ENCODE data around the gene FBXL16. TPM values are rescaled to one million over a fixed set of nuclear protein-coding genes. Genes with fewer than 3 reads are reported as not detected.

The FBXL16 gene
- total and polyA plus RNA-seq, 2 of the 13 experiments (the other 11 are each of a cell fraction or from before 2014, with no cell fraction given) = 0.22 to 2.0 TPM

DNA sequence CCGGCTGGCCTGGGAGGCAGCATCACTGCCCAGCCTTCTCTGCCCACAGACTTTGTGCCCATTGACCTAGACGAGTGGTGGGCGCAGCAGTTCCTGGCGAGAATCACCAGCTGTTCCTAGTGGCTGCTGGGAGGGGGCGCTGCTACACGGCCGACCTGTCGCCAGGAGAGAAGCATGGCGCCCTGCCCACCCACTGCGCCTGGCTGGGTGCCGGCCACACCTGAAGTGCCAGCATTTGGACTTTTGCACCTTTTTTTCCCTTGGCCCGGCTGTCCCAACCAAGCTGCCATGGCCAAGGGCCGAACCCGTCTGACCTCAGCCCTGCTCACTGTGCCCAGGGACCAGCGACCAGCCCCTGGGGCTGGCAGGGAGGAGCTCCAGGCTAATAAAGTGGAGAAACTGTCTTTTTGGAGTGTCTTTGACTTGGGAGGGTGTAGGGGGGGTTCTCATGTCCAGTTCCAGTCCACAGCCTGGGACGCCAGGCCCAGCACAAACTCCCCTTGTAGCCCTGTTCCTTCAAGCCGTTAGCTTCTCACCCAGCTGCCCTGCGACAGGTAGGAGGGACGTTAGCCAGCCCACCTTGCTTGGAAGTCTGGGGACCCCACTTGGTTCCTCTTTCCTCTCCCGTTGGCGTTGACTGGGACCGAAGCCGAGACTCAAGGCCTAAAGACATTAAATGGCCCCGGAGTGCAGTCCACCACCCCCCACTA lies 57.4 kb downstream of the FBXL16 start (continued):
- peak; percentile 61; the same call in 1 of the 2 replicates for TF ChIP-seq PPARG (CRISPR knock-in tag; conservative IDR thresholded peaks at IDR 0.05)
- TF ChIP-seq TEAD3 (CRISPR knock-in tag; optimal IDR thresholded peaks at IDR 0.05; ENCODE audit: borderline replicate concordance) = peak; percentile 56
- TF ChIP-seq JDP2 (CRISPR knock-in tag; IDR thresholded peaks at IDR 0.05; ENCODE audit: borderline replicate concordance) = no peak
- TF ChIP-seq HNF4A (CRISPR knock-in tag; IDR thresholded peaks at IDR 0.05) = peak; percentile 68
- TF ChIP-seq, protein P1, sequence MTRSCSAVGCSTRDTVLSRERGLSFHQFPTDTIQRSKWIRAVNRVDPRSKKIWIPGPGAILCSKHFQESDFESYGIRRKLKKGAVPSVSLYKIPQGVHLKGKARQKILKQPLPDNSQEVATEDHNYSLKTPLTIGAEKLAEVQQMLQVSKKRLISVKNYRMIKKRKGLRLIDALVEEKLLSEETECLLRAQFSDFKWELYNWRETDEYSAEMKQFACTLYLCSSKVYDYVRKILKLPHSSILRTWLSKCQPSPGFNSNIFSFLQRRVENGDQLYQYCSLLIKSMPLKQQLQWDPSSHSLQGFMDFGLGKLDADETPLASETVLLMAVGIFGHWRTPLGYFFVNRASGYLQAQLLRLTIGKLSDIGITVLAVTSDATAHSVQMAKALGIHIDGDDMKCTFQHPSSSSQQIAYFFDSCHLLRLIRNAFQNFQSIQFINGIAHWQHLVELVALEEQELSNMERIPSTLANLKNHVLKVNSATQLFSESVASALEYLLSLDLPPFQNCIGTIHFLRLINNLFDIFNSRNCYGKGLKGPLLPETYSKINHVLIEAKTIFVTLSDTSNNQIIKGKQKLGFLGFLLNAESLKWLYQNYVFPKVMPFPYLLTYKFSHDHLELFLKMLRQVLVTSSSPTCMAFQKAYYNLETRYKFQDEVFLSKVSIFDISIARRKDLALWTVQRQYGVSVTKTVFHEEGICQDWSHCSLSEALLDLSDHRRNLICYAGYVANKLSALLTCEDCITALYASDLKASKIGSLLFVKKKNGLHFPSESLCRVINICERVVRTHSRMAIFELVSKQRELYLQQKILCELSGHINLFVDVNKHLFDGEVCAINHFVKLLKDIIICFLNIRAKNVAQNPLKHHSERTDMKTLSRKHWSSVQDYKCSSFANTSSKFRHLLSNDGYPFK (CRISPR knock-in tag; IDR thresholded peaks at IDR 0.05; ENCODE audit: borderline replicate concordance) = peak; percentile 37; the same call in 1 of the 2 replicates
- TF ChIP-seq, protein P2, sequence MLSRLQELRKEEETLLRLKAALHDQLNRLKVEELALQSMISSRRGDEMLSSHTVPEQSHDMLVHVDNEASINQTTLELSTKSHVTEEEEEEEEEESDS (CRISPR knock-in tag; IDR thresholded peaks at IDR 0.05; ENCODE audit: borderline replicate concordance) = no peak
- TF ChIP-seq, protein P3, sequence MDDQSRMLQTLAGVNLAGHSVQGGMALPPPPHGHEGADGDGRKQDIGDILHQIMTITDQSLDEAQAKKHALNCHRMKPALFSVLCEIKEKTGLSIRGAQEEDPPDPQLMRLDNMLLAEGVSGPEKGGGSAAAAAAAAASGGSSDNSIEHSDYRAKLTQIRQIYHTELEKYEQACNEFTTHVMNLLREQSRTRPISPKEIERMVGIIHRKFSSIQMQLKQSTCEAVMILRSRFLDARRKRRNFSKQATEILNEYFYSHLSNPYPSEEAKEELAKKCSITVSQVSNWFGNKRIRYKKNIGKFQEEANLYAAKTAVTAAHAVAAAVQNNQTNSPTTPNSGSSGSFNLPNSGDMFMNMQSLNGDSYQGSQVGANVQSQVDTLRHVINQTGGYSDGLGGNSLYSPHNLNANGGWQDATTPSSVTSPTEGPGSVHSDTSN (CRISPR knock-in tag; IDR thresholded peaks at IDR 0.05; ENCODE audit: borderline replicate concordance) = no peak
- no peak for TF ChIP-seq REPIN1 (CRISPR knock-in tag; IDR thresholded peaks at IDR 0.05; ENCODE audit: borderline replicate concordance, low read depth)
- peak; percentile 67 for TF ChIP-seq XRCC5 (optimal IDR thresholded peaks at IDR 0.05; ENCODE audit: low read length)
- TF ChIP-seq, protein P4, sequence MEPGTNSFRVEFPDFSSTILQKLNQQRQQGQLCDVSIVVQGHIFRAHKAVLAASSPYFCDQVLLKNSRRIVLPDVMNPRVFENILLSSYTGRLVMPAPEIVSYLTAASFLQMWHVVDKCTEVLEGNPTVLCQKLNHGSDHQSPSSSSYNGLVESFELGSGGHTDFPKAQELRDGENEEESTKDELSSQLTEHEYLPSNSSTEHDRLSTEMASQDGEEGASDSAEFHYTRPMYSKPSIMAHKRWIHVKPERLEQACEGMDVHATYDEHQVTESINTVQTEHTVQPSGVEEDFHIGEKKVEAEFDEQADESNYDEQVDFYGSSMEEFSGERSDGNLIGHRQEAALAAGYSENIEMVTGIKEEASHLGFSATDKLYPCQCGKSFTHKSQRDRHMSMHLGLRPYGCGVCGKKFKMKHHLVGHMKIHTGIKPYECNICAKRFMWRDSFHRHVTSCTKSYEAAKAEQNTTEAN (CRISPR knock-in tag; conservative IDR thresholded peaks at IDR 0.05) = no peak
- TF ChIP-seq, protein P5, sequence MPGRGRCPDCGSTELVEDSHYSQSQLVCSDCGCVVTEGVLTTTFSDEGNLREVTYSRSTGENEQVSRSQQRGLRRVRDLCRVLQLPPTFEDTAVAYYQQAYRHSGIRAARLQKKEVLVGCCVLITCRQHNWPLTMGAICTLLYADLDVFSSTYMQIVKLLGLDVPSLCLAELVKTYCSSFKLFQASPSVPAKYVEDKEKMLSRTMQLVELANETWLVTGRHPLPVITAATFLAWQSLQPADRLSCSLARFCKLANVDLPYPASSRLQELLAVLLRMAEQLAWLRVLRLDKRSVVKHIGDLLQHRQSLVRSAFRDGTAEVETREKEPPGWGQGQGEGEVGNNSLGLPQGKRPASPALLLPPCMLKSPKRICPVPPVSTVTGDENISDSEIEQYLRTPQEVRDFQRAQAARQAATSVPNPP (CRISPR knock-in tag; IDR thresholded peaks at IDR 0.05) = no peak
- TF ChIP-seq FOXP1 (IDR thresholded peaks at IDR 0.05) = no peak
- TF ChIP-seq FOXP1 (CRISPR knock-in tag; IDR thresholded peaks at IDR 0.05) = no peak
- TF ChIP-seq IRF2 (CRISPR knock-in tag; IDR thresholded peaks at IDR 0.05) = peak; percentile 48
- TF ChIP-seq FOXK1 (CRISPR knock-in tag; IDR thresholded peaks at IDR 0.05; ENCODE audit: borderline replicate concordance, low read depth) = peak; percentile 58; the same call in 1 of the 2 replicates
- TF ChIP-seq, protein P6, sequence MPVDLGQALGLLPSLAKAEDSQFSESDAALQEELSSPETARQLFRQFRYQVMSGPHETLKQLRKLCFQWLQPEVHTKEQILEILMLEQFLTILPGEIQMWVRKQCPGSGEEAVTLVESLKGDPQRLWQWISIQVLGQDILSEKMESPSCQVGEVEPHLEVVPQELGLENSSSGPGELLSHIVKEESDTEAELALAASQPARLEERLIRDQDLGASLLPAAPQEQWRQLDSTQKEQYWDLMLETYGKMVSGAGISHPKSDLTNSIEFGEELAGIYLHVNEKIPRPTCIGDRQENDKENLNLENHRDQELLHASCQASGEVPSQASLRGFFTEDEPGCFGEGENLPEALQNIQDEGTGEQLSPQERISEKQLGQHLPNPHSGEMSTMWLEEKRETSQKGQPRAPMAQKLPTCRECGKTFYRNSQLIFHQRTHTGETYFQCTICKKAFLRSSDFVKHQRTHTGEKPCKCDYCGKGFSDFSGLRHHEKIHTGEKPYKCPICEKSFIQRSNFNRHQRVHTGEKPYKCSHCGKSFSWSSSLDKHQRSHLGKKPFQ (CRISPR knock-in tag; IDR thresholded peaks at IDR 0.05; ENCODE audit: insufficient replicate concordance) = no peak
- TF ChIP-seq, protein P7, sequence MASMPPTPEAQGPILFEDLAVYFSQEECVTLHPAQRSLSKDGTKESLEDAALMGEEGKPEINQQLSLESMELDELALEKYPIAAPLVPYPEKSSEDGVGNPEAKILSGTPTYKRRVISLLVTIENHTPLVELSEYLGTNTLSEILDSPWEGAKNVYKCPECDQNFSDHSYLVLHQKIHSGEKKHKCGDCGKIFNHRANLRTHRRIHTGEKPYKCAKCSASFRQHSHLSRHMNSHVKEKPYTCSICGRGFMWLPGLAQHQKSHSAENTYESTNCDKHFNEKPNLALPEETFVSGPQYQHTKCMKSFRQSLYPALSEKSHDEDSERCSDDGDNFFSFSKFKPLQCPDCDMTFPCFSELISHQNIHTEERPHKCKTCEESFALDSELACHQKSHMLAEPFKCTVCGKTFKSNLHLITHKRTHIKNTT (CRISPR knock-in tag; IDR thresholded peaks at IDR 0.05) = no peak
